Activated B cell treated with CpG ODN at 0.5 μM for 24 hours (primary cell): ENCODE results near the gene SFXN5. TPM values are rescaled to one million over a fixed set of nuclear protein-coding genes. Genes with fewer than 3 reads are reported as not detected.
A peak's percentile ranks its signal among the peaks of the same experiment; 100 is the strongest.

Experiments
- ATAC-seq: fragments of 200-7000 bp; cut with Tn5 transposase; one replicate; pipeline ENCODE4 v1.10.0; 2021; ENCODE audit warnings: low read depth, mild to moderate bottlenecking, moderate library complexity
- CTCF ChIA-PET: fragments of 350-600 bp; sonication (Branson Sonifier 250); formaldehyde crosslinking; loops from one replicate; lab custom pipeline; 2021; ENCODE audit warnings: antibody characterized with exemption; lab: Charles Lee
- POLR2A ChIA-PET: fragments of 350-600 bp; sonication (Branson Sonifier 250); formaldehyde crosslinking; loops from one replicate; lab custom pipeline; 2021; ENCODE audit warnings: antibody characterized with exemption; lab: Charles Lee
- DNase-seq: peaks from one replicate; pipeline ENCODE4 v3.0.0; 2022
- H3K27ac Mint-ChIP-seq: one replicate; pipeline ENCODE4 v1.8.0; 2020; ENCODE audit warnings: mixed read lengths
- H3K27me3 Mint-ChIP-seq: one replicate; pipeline ENCODE4 v1.8.0; 2021; ENCODE audit warnings: mixed read lengths
- H3K36me3 Mint-ChIP-seq: one replicate; pipeline ENCODE4 v1.8.0; 2021; ENCODE audit warnings: low read depth, mixed read lengths
- H3K4me1 Mint-ChIP-seq: one replicate; pipeline ENCODE4 v1.8.0; 2021; ENCODE audit warnings: mixed read lengths
- H3K4me3 Mint-ChIP-seq: one replicate; pipeline ENCODE4 v1.8.0; 2020; ENCODE audit warnings: mild to moderate bottlenecking, mixed read lengths
- H3K9me3 Mint-ChIP-seq: one replicate; pipeline ENCODE4 v1.8.0; 2020; ENCODE audit warnings: mixed read lengths
- intact Hi-C: fragments of 100-400 bp; cut with micrococcal nuclease; formaldehyde crosslinking; loops from one replicate; pipeline ENCODE4 v1.15.1; 2024
- total RNA-seq: library from RNA; stranded (reverse); gene quantifications from 2 replicates; pipeline ENCODE4 v1.2.3, GENCODE V29; 2022
- TF ChIP-seq, protein P1 (sequence below): fragments of 200-600 bp; IDR thresholded peaks from one replicate; pipeline ENCODE4 v1.8.0; 2022; ENCODE audit warnings: antibody characterized with exemption, mild to moderate bottlenecking

Gene SFXN5
- total RNA-seq, 1 donor from 2014 or later: 13.9 TPM

DNA sequence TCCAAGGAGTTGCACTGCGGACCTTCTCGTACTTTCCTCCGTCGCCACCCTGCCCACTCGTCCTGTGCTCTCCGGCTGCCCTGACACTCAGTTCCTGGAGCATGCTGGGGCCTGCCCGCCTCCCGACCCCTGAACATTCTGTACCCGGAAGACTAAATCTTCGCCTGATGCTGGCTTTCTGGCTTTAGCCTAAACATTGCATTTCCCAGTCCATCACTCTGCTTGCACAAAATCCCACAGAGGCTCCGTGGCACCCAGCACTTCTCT is 550 bp upstream of the SFXN5 start:
- H3K27me3 Mint-ChIP-seq: no peaks in the 10 kb centered on the region
- POLR2A ChIA-PET: interaction anchor here (1.2 to 2.8 kb wide), 5 partner anchors 40 to 2000 kb away, joined by 3 to 22 read pairs (median 4); partner anchors contain the start of genes ALMS1, CCT7 and PRADC1
- H3K4me1 Mint-ChIP-seq: peaks cover 18% of the 10 kb centered on the region
- ATAC-seq (no peak), DNase-seq (no peak)
- intact Hi-C loops: loop anchor here (1.0 to 5.0 kb wide), 3 partner anchors 13 to 1940 kb away; partner anchors contain the start of genes MCEE, MPHOSPH10 and SEMA4F
- H3K4me3 Mint-ChIP-seq: peak overlapping the region; percentile 90
- CTCF ChIA-PET: interaction anchor here (0.8 to 1.1 kb wide), 3 partner anchors 14 to 105 kb away, joined by 3 to 4 read pairs (median 3); no protein-coding TSS in a partner anchor
- no peaks in the 10 kb centered on the region for H3K9me3 Mint-ChIP-seq
- peak overlapping the region; percentile 94 for H3K27ac Mint-ChIP-seq
- H3K36me3 Mint-ChIP-seq: peaks cover 5% of the 10 kb centered on the region
- TF ChIP-seq, protein P1, sequence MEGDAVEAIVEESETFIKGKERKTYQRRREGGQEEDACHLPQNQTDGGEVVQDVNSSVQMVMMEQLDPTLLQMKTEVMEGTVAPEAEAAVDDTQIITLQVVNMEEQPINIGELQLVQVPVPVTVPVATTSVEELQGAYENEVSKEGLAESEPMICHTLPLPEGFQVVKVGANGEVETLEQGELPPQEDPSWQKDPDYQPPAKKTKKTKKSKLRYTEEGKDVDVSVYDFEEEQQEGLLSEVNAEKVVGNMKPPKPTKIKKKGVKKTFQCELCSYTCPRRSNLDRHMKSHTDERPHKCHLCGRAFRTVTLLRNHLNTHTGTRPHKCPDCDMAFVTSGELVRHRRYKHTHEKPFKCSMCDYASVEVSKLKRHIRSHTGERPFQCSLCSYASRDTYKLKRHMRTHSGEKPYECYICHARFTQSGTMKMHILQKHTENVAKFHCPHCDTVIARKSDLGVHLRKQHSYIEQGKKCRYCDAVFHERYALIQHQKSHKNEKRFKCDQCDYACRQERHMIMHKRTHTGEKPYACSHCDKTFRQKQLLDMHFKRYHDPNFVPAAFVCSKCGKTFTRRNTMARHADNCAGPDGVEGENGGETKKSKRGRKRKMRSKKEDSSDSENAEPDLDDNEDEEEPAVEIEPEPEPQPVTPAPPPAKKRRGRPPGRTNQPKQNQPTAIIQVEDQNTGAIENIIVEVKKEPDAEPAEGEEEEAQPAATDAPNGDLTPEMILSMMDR: no peak

DNA sequence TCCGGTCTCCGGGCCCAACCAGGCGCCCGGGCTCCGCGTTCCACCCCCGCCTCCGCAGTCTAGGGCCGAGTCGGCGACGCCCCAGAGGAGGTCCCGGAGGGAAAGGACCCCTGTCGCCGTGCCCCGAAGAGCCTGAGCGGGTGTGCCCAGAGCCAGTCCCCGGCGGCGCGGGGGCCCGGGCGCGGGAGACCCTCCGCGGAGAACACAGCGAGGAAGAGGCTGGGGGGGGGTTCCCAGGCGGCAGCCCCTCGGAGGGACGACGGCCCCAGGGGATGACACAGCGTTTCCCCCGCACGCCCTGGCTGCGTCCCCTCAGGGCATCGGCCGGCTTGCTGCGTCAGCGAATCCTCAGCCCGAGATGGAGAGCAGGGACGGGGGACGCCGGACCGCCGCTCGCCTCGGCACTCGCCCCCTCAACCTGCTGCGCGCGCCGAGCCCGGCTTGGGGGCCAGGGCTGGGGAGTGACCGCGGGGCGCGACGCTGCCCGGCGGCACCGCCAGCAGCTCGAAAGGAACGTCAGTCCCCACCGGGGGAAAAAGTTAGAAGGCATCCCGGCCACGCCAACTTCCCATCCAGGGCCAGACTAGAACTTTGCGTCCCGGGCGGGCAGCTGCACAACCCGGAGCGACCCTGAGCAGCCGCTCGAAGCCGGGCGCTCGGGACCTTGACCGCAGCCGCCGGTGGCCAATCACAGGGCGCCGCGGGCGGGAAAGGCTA is 711 bp downstream of the SFXN5 start:
- no peaks in the 10 kb centered on the region for H3K27me3 Mint-ChIP-seq
- peaks cover 5% of the 10 kb centered on the region for H3K36me3 Mint-ChIP-seq
- peak overlapping the region; percentile 94 for H3K27ac Mint-ChIP-seq
- ChIA-PET POLR2A (interaction anchor here (1.0 to 2.8 kb wide), 6 partner anchors 41 to 1999 kb away, joined by 3 to 22 read pairs (median 4); partner anchors contain the start of genes ALMS1, CCT7 and PRADC1), CTCF (interaction anchor here (1.0 to 1.1 kb wide), 2 partner anchors 97 to 106 kb away, joined by 3 to 4 read pairs; no protein-coding TSS in a partner anchor)
- peak; percentile 57 for DNase-seq
- TF ChIP-seq, protein P1: no peak
- peak overlapping the region; percentile 90 for H3K4me3 Mint-ChIP-seq
- peaks cover 18% of the 10 kb centered on the region for H3K4me1 Mint-ChIP-seq
- intact Hi-C loops: loop anchor here (1.0 to 5.0 kb wide), 11 partner anchors 42 to 1938 kb away; partner anchors contain the start of genes ALMS1, CCT7, EMX1 and MCEE
- ATAC-seq: peak; percentile 7
- no peaks in the 10 kb centered on the region for H3K9me3 Mint-ChIP-seq

DNA sequence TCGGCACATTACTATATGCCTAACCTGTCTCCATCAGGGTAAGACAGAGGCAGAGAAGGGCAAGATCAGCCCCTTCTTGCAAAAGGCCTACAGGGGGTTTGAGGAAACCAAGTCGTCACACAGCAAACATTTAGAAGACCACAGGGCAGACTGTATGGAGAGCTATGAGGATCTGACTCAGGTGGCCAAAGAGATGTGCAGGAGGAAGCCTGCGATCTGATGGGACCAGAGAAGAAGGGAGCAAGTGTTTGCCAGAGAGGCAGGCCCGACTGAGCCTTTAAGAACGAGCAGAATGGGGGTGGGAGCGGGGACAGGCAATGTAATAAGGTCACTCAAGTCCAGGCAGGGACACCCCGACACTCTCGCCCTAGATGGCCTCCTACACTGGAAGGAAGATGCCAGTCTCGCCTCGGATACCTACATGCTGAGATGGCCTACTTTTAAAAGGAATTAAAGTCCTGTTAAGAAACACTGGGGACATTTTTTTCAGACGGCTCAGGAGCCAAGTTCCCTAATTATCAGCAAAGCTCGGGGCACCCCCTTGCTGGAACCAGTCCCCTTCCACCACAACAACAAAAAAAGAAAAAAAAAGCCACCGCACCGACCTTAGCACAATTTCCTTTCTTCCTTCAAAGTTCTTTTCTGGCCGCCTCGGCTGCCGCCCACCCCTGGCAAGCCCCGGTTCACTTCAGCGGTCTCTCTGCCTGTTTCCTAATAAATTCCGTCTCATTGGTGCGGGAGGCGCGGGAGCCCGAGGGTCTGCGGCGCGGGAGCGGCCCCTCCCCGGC is 1.5 kb downstream of the SFXN5 start:
- intact Hi-C loops: loop anchor here (2.0 to 5.0 kb wide), 4 partner anchors 153 to 1938 kb away; partner anchors contain the start of genes EMX1, MCEE, MPHOSPH10 and SEMA4F
- Mint-ChIP-seq H3K4me3 (peak overlapping the region; percentile 90), H3K27me3 (no peaks in the 10 kb centered on the region), H3K27ac (peak overlapping the region; percentile 65), H3K9me3 (no peaks in the 10 kb centered on the region), H3K4me1 (peaks cover 18% of the 10 kb centered on the region), H3K36me3 (peaks cover 5% of the 10 kb centered on the region)
- CTCF ChIA-PET: no interaction called here
- TF ChIP-seq, protein P1: no peak
- POLR2A ChIA-PET: interaction anchor here (0.6 to 2.8 kb wide), 2 partner anchors 107 to 163 kb away, joined by 14 to 22 read pairs; partner anchors contain the start of genes CCT7 and PRADC1
- DNase-seq: no peak
- ATAC-seq: no peak

DNA sequence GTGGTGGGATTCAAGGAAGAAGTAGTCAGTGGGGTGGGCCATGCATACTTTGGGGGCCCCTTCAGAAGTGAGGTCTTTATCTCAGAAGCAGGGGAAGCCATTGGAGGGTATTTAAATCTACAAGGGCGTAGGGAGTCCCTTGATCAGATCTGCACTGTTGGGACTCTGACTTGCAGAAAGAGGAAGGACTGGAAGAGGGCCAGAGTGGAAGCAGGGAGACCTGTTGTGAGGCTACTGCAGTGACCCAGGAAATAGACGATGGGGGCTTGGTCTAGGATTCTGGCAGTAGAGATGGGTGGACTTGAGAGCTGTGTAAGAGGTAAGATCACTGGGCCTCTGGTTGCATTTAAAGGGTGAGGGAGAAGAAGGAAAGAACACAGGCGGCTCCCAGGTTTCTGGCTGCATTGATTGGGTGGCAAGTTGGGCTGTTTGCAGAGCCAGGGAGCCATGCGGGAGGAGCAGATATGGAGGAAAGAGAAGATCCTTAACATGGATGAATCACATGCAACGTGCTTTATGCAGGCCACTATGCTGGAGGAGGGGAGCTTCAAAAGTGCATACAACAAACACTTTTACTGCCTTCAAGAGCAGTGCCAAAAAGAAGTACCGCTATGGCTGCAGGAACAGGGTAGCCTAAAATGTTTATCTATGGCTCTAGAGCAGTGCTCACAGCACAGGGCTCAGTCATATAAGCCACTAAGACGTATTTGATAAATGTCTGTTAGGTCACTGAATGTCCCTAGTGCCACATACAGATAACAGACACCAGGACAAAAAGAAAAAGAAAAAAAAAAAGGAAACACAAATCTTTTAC is 2.3 kb downstream of the SFXN5 start:
- intact Hi-C loops: no loop called here
- Mint-ChIP-seq H3K4me3 (peak overlapping the region; percentile 90), H3K27me3 (no peaks in the 10 kb centered on the region), H3K27ac (peak overlapping the region; percentile 4), H3K4me1 (peaks cover 18% of the 10 kb centered on the region), H3K9me3 (no peaks in the 10 kb centered on the region), H3K36me3 (peaks cover 5% of the 10 kb centered on the region)
- ChIA-PET CTCF (no interaction called here), POLR2A (interaction anchor here (0.6 to 2.8 kb wide), 2 partner anchors 164 to 1554 kb away, joined by 4 to 22 read pairs; partner anchors contain the start of genes CCT7 and PRADC1)
- DNase-seq (no peak), ATAC-seq (no peak)
- TF ChIP-seq, protein P1: no peak
